Keratinocyte (primary cell): ENCODE measurements around the gene P2RX3. TPM values are rescaled to one million over a fixed set of nuclear protein-coding genes. Genes with fewer than 3 reads are reported as not detected.

Source experiments
- DNase-seq: peaks from one replicate; pipeline ENCODE4 v3.0.0-alpha.2; 2011; ENCODE audit warnings: low read depth, missing footprints, low spot score
- FAIRE-seq: peaks from 2 replicates; lab custom pipeline; 2011; peaks lifted over from hg19 to GRCh38; lab: Jason Lieb, UNC
- H2AFZ ChIP-seq: 2 replicates; pipeline ENCODE4 v1.6.0; 2012; ENCODE audit warnings: low read length, control low read depth, inconsistent platforms; ENCODE audit not compliant: control insufficient read depth
- H3K27ac ChIP-seq: 2 replicates; pipeline ENCODE4 v1.5.1; 2011; ENCODE audit warnings: low read length; ENCODE audit not compliant: control insufficient read depth, insufficient read depth
- H3K27me3 ChIP-seq: 3 replicates; pipeline ENCODE4 v1.6.0; 2011; ENCODE audit warnings: low read length; ENCODE audit not compliant: control insufficient read depth, insufficient read depth; ENCODE audit errors: extremely low read depth
- H3K36me3 ChIP-seq, 2 experiments: 2 replicates in 1 of 2; 3 replicates in 1 of 2; pipeline ENCODE4 v1.5.1; 2011; ENCODE audit warnings: low read length in 2 of 2, mild to moderate bottlenecking in 1 of 2; ENCODE audit not compliant: control insufficient read depth in 2 of 2, insufficient read depth in 2 of 2; ENCODE audit errors: extremely low read depth in 1 of 2
- H3K4me1 ChIP-seq: 3 replicates; pipeline ENCODE4 v1.5.1; 2011; ENCODE audit warnings: low read length; ENCODE audit not compliant: control insufficient read depth, insufficient read depth; ENCODE audit errors: extremely low read depth
- H3K4me2 ChIP-seq: 3 replicates; pipeline ENCODE4 v1.6.0; 2011; ENCODE audit warnings: low read depth, low read length; ENCODE audit not compliant: control insufficient read depth, insufficient read depth; ENCODE audit errors: extremely low read depth
- H3K4me3 ChIP-seq, 3 experiments: fragments of 200-600 bp in 1 of 3; sonication (generic) in 1 of 3; 2 replicates in 2 of 3; 3 replicates in 1 of 3; pipeline ENCODE4 v1.5.1; 2011 to 2016; ENCODE audit warnings: low read length in 3 of 3, mild to moderate bottlenecking in 3 of 3, control low read depth in 2 of 3, inconsistent platforms in 1 of 3, low read depth in 1 of 3, mixed read lengths in 1 of 3, mixed run types in 1 of 3, moderate library complexity in 1 of 3; ENCODE audit not compliant: control insufficient read depth in 2 of 3, insufficient read depth in 2 of 3; ENCODE audit errors: extremely low read depth in 1 of 3
- H3K79me2 ChIP-seq: 2 replicates; pipeline ENCODE4 v1.6.0; 2012; ENCODE audit warnings: low read length; ENCODE audit not compliant: control insufficient read depth, insufficient read depth
- H3K9ac ChIP-seq: 3 replicates; pipeline ENCODE4 v1.6.0; 2011; ENCODE audit warnings: low read length; ENCODE audit not compliant: control insufficient read depth, insufficient read depth; ENCODE audit errors: extremely low read depth
- H3K9me1 ChIP-seq: 3 replicates; pipeline ENCODE4 v1.6.0; 2011; ENCODE audit warnings: low read length; ENCODE audit not compliant: control insufficient read depth, insufficient read depth; ENCODE audit errors: extremely low read depth
- H3K9me3 ChIP-seq: 2 replicates; pipeline ENCODE4 v1.5.1; 2012; ENCODE audit warnings: low read depth, low read length; ENCODE audit not compliant: control insufficient read depth
- H4K20me1 ChIP-seq: 3 replicates; pipeline ENCODE4 v1.6.0; 2011; ENCODE audit warnings: low read length; ENCODE audit not compliant: control insufficient read depth, insufficient read depth; ENCODE audit errors: extremely low read depth
- CTCF ChIP-seq, 3 experiments: IDR thresholded peaks in 1 of 3; conservative IDR thresholded peaks in 1 of 3; optimal IDR thresholded peaks in 1 of 3; 2 replicates in 2 of 3; 3 replicates in 1 of 3; pipeline versions ENCODE3 to v1.5.1; 2011; ENCODE audit warnings: low read length in 3 of 3, mild to moderate bottlenecking in 3 of 3, moderate library complexity in 2 of 3, control low read depth in 1 of 3, inconsistent platforms in 1 of 3; ENCODE audit not compliant: insufficient read depth in 2 of 3; ENCODE audit errors: extremely low read depth in 1 of 3
- EZH2 ChIP-seq: IDR thresholded peaks from one replicate; pipeline ENCODE4 v1.6.1; 2012; ENCODE audit warnings: inconsistent platforms, mild to moderate bottlenecking, low read length, moderate library complexity
- dilution Hi-C: fragments of 300-500 bp; cut with MboI; formaldehyde crosslinking; loops from one replicate; pipeline ENCODE4 v1.7.0; 2020; ENCODE audit warnings: low sequenced_read_pairs; ENCODE audit not compliant: extremely low pct_ligation_motif_present
- polyA plus RNA-seq, 5 experiments: library from polyadenylated mRNA; depleted of rRNA in 3 of 5; stranded (reverse) in 3 of 5; stranded (forward) in 1 of 5; unstranded in 1 of 5; fragments of >200 nt; gene quantifications; 1 replicate in 1 of 5; 2 replicates in 3 of 5; 3 replicates in 1 of 5; pipeline versions ENCODE4 v1.2.1 to v1.2.3, GENCODE V29; 2011 to 2012; ENCODE audit warnings: missing spikeins in 2 of 5, low read depth in 1 of 5, low replicate concordance in 1 of 5

Gene P2RX3
- polyA plus RNA-seq, 1 donor (not counting 4 experiments of a cell fraction or from before 2014, with no cell fraction given): not detected

- Histone ChIP-seq H3K36me3 (no peaks in the 10 kb centered on the region), H4K20me1 (no peaks in the 10 kb centered on the region), H3K4me3 (no peak overlapping the region), H3K4me2 (no peak overlapping the region), H3K27me3 (no peaks in the 10 kb centered on the region), H3K9me1 (no peaks in the 10 kb centered on the region), H3K9me3 (no peaks in the 10 kb centered on the region), H3K79me2 (no peaks in the 10 kb centered on the region), H2AFZ (no peak overlapping the region), H3K27ac (no peak overlapping the region), H3K9ac (no peak overlapping the region), H3K4me1 (no peaks in the 10 kb centered on the region)
- dilution Hi-C loops: no loop called here
- TF ChIP-seq EZH2 (no peak), CTCF (optimal IDR thresholded peaks at IDR 0.05 in 1 of 3, IDR thresholded peaks at IDR 0.05 in 1 of 3, conservative IDR thresholded peaks at IDR 0.05 in 1 of 3; ENCODE audit: extremely low read depth in 1 of 3, insufficient read depth in 2 of 3, low read length in 3 of 3) (no peak)
- FAIRE-seq (no peak), DNase-seq (no peak)
These were observed 48.2 kb downstream of the P2RX3 start for GRCh38 chr11:57386178-57386940.

DNA sequence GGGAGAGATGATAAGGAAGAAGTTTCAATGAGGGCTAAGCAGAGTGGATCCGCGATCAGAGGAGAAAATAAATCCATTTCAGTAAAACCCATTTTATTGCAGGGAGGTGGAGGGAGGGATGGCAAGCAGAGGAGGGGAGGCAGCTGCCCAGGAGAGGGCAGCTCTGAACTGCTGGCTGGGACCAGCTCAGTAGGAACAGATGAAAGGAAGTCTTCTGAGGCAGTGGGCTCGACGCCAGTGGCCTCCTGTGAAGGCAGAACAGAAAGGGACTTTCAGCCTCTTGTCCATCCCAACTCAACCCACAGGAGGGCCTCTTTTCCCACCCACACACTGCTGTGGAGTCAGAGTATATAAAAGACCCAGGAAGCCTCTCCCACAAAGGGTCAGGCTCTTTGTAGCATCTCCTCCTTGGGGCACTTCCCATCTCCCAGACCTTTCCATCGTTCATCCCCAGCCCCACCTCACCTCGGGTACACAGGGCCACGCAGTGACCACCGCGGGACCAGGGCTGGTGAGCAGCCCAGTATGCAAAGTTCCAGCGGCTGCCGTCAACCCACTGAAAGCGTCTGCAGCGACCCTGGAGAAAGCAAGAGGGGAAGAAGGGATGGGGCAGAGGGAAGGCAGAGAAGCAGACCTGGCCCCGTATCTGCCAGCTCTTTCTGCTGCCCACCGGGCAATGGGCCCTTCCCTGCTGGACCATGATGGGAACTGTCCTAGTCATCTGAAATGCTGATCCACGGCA, 49.3 kb downstream of the P2RX3 start:
- dilution Hi-C loops: no loop called here
- Histone ChIP-seq H3K4me3 (no peak overlapping the region), H3K9me3 (no peaks in the 10 kb centered on the region)

More for the DNA sequence above, 49.3 kb downstream of the P2RX3 start:
- no peaks in the 10 kb centered on the region for H3K9me1 ChIP-seq
- no peaks in the 10 kb centered on the region for H3K36me3 ChIP-seq
- H4K20me1 ChIP-seq: no peaks in the 10 kb centered on the region
- no peaks in the 10 kb centered on the region for H3K4me1 ChIP-seq
- FAIRE-seq (no peak), DNase-seq (no peak)
- H2AFZ ChIP-seq: no peak overlapping the region
- no peak overlapping the region for H3K27ac ChIP-seq
- H3K4me2 ChIP-seq: no peak overlapping the region
- no peaks in the 10 kb centered on the region for H3K79me2 ChIP-seq
- TF ChIP-seq EZH2 (no peak), CTCF (optimal IDR thresholded peaks at IDR 0.05 in 1 of 3, IDR thresholded peaks at IDR 0.05 in 1 of 3, conservative IDR thresholded peaks at IDR 0.05 in 1 of 3; ENCODE audit: extremely low read depth in 1 of 3, insufficient read depth in 2 of 3, low read length in 3 of 3) (peak in 1 of 3 experiments; percentile 40)
- H3K27me3 ChIP-seq: no peaks in the 10 kb centered on the region
- no peak overlapping the region for H3K9ac ChIP-seq
